ENCODE results near the gene RPL4.
"Not testable (repeated sequence)": the region's sequence is repeated elsewhere in the genome, so short reads cannot be mapped to it uniquely, and the experiment has no call there.

The RPL4 gene

GRCh38 chr15:66502491-66502890, 2.2 kb downstream of the RPL4 start:
- Mint-ChIP-seq H3K9me3 (no peaks in the 10 kb centered on the region), H3K36me3 (peaks cover 16% of the 10 kb centered on the region), H3K27me3 (no peaks in the 10 kb centered on the region), H3K4me1 (peaks cover 24% of the 10 kb centered on the region), H3K4me3 (peak overlapping the region; percentile 100), H3K27ac (peak overlapping the region; percentile 96)
- ATAC-seq (ENCODE audit: low read depth), result no peak
- DNase-seq (ENCODE audit: low spot score in 2 of 2), result no peak

- not testable (repeated sequence) for ATAC-seq (ENCODE audit: low read depth); H3K27me3 Mint-ChIP-seq; H3K4me3 Mint-ChIP-seq; DNase-seq (ENCODE audit: low spot score in 2 of 2); H3K9me3 Mint-ChIP-seq
- peaks cover 16% of the 10 kb centered on the region for H3K36me3 Mint-ChIP-seq
- peak overlapping the region; percentile 56 for H3K27ac Mint-ChIP-seq
- H3K4me1 Mint-ChIP-seq, result peaks cover 21% of the 10 kb centered on the region
These were observed 4.3 kb downstream of the RPL4 start for GRCh38 chr15:66500346-66500745.

GRCh38 chr15:66498501-66499386, 5.9 kb downstream of the RPL4 start:
- no peak for ATAC-seq (ENCODE audit: low read depth)
- H3K36me3 Mint-ChIP-seq, result peaks cover 18% of the 10 kb centered on the region
- H3K27me3 Mint-ChIP-seq, result no peaks in the 10 kb centered on the region
- H3K9me3 Mint-ChIP-seq, result no peaks in the 10 kb centered on the region
- peak overlapping the region; percentile 56 for H3K27ac Mint-ChIP-seq
- no peak overlapping the region for H3K4me3 Mint-ChIP-seq
- H3K4me1 Mint-ChIP-seq, result peaks cover 22% of the 10 kb centered on the region
- DNase-seq (ENCODE audit: low spot score in 2 of 2), result peak; percentile 29 to 45

DNA sequence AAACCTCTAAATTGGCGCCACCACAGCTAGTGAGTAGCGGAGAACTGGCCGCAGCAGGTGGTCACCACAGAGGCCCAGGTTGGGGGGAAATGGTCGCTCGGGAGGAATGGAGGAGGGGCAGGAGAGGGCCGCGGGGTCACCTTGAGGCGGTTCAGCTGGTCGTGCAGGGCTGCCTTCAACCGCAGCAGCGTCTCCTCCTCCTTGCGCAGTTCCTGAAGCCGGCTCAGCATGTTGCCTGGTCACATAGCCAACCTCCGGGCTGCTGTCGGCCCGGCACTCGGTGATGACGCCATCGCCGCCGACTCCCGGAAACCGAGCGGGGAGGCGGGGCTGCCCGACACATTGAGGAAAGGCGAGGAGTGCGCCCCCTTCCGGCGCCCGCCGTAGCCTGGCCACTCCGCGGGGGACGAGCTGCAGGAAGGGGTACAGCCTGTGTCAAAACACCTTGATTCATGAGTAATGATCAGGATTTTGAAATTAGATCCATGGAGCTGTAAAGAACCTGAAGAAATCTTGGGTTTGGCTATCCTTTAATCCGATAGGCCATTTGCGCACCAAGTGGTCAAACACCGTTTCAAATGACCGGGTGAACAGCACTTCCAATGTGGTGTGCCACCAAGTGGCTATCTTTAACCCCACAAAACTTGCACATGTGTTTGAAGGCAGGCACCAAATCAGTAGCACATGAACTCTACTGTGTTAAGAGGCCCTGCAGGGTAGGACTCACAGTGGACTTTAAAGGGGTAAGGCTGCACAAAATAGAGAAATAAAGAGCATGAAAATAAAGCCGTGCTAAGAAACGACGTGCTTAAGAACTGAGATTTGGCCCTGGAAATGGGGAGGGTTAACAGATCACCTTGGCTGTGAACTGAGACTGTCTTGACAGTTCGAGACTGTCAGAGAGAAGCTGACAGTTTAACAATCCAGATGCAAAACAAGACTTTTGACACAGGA, 6.9 kb downstream of the RPL4 start, which contains the start of gene SNAPC5:
Gene SNAPC5 (minus strand): TSS at position 261 of the 954 bp plus-strand sequence. CDS start 31 bp downstream, at position 230.
- H3K27ac Mint-ChIP-seq, result peak within 1 kb of the TSS; percentile 98
- H3K4me3 Mint-ChIP-seq, result peak within 1 kb of the TSS; percentile 98
- ATAC-seq (ENCODE audit: low read depth), result peak; percentile 92
- peaks cover 19% of the 10 kb centered on the region for H3K36me3 Mint-ChIP-seq
- peak; percentile 96 to 99 for DNase-seq (ENCODE audit: low spot score in 2 of 2)
- H3K4me1 Mint-ChIP-seq, result peaks cover 17% of the 10 kb centered on the region
- H3K9me3 Mint-ChIP-seq, result no peaks in the 10 kb centered on the region
- no peaks in the 10 kb centered on the region for H3K27me3 Mint-ChIP-seq

DNA sequence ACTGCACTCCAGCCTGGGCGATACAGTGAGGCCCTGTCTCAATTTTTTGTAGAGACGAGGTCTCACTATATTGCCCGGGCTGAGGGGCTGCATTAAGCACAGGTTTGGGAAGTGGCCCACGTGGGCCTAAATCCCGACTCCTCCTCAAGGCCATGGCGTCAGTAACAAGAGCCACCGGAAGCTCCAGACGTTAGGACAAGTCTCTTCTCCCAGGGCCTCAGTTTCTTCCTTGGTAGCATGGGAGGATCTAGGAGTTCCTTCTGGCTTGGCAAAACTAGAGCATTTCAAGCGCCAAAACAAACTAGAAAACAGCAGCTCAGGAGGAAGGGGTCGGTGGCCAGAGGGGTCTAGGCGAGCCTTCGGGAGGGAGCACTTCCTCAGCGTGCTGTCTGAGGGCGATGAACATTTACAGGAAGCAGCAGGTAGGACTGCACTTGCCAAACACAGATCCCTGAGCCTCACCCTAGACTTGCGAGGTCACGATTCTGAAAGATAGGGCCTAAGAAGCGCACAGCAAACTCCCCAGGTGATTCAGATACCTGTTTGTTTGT, 7.6 kb downstream of the RPL4 start:
- Mint-ChIP-seq H3K9me3 (no peaks in the 10 kb centered on the region), H3K4me1 (peaks cover 17% of the 10 kb centered on the region), H3K36me3 (peaks cover 22% of the 10 kb centered on the region), H3K27ac (peak overlapping the region; percentile 98), H3K27me3 (no peaks in the 10 kb centered on the region), H3K4me3 (peak overlapping the region; percentile 98)
- DNase-seq (ENCODE audit: low spot score in 2 of 2) (no peak), ATAC-seq (ENCODE audit: low read depth) (peak; percentile 28)

GRCh38 chr15:66494262-66494661, 10.4 kb downstream of the RPL4 start:
- H3K9me3 Mint-ChIP-seq, result no peaks in the 10 kb centered on the region
- no peak for DNase-seq (ENCODE audit: low spot score in 2 of 2)
- H3K4me1 Mint-ChIP-seq, result peaks cover 14% of the 10 kb centered on the region
- ATAC-seq (ENCODE audit: low read depth), result no peak
- peak overlapping the region; percentile 21 for H3K27ac Mint-ChIP-seq
- H3K36me3 Mint-ChIP-seq, result peaks cover 15% of the 10 kb centered on the region
- H3K27me3 Mint-ChIP-seq, result no peaks in the 10 kb centered on the region
- H3K4me3 Mint-ChIP-seq, result no peak overlapping the region

GRCh38 chr15:66491846-66492245, 12.8 kb downstream of the RPL4 start:
- Mint-ChIP-seq H3K27me3 (no peaks in the 10 kb centered on the region), H3K9me3 (no peaks in the 10 kb centered on the region), H3K27ac (no peak overlapping the region), H3K36me3 (peaks cover 13% of the 10 kb centered on the region), H3K4me1 (peaks cover 10% of the 10 kb centered on the region), H3K4me3 (no peak overlapping the region)
- ATAC-seq (ENCODE audit: low read depth) (no peak), DNase-seq (ENCODE audit: low spot score in 2 of 2) (no peak)

- Mint-ChIP-seq H3K36me3 (peaks cover 17% of the 10 kb centered on the region), H3K27ac (no peak overlapping the region), H3K9me3 (no peaks in the 10 kb centered on the region), H3K27me3 (no peaks in the 10 kb centered on the region), H3K4me3 (no peak overlapping the region), H3K4me1 (peaks cover 1% of the 10 kb centered on the region)
- ATAC-seq (ENCODE audit: low read depth), result no peak
- DNase-seq (ENCODE audit: low spot score in 2 of 2), result no peak
These were observed 15.4 kb downstream of the RPL4 start for GRCh38 chr15:66489179-66489791.

- Mint-ChIP-seq H3K9me3 (no peaks in the 10 kb centered on the region), H3K4me3 (no peak overlapping the region), H3K27ac (no peak overlapping the region), H3K4me1 (no peaks in the 10 kb centered on the region), H3K36me3 (peaks cover 15% of the 10 kb centered on the region), H3K27me3 (no peaks in the 10 kb centered on the region)
- ATAC-seq (ENCODE audit: low read depth), result no peak
- no peak for DNase-seq (ENCODE audit: low spot score in 2 of 2)
These were observed 16.1 kb downstream of the RPL4 start for GRCh38 chr15:66488525-66488924.

DNA sequence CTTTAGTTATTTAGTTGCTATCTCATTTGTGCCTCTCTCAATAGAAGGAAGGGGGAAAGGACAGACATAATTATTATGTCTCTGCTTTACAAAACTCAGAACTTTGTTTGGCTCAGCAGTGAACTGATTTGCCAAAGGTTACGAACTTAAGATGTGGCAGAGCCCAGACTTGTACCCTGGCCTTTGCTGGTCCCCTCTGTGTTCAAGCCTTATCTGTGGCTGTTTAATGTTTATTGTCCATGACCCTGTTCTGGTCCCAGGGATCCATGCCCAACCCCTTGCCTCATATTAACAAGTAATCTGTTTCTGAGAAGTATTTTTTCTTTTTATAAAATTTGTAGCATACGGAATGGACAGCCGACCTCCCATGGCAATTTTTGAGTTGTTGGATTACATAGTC, 17.8 kb downstream of the RPL4 start:
- Mint-ChIP-seq H3K4me3 (no peak overlapping the region), H3K27me3 (no peaks in the 10 kb centered on the region), H3K4me1 (no peaks in the 10 kb centered on the region), H3K36me3 (peaks cover 21% of the 10 kb centered on the region), H3K9me3 (no peaks in the 10 kb centered on the region), H3K27ac (peak overlapping the region; percentile 63)
- no peak for ATAC-seq (ENCODE audit: low read depth)
- DNase-seq (ENCODE audit: low spot score in 2 of 2), result no peak

DNA sequence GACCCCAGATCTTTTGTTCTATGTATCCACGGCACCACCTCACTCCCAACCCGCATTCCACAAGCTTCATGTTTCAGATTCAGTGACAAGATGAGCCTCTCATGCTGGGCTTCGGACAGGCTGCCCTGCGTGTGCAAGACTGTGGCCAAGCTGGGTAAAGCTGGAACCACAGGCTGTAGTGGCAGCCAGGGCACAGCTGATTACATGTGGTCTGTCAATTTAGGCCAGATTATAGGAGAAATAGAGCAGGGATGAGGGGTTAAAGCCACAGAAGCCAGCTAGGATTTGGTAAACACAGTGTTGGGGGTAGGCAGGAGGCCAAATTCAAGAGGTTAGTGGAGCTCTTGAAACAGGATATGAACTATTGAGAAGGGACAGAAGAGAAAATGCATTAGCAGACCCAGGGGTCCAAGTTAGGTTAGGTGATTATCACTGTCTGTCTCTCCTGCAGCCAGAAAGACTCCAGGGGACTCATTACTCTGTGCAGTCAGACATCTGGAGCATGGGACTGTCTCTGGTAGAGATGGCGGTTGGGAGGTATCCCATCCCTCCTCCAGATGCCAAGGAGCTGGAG, 20.0 kb downstream of the RPL4 start:
- Mint-ChIP-seq H3K4me3 (no peak overlapping the region), H3K9me3 (no peaks in the 10 kb centered on the region), H3K27ac (no peak overlapping the region), H3K4me1 (no peaks in the 10 kb centered on the region), H3K36me3 (peaks cover 28% of the 10 kb centered on the region), H3K27me3 (no peaks in the 10 kb centered on the region)
- ATAC-seq (ENCODE audit: low read depth), result no peak
- DNase-seq (ENCODE audit: low spot score in 2 of 2), result no peak

DNA sequence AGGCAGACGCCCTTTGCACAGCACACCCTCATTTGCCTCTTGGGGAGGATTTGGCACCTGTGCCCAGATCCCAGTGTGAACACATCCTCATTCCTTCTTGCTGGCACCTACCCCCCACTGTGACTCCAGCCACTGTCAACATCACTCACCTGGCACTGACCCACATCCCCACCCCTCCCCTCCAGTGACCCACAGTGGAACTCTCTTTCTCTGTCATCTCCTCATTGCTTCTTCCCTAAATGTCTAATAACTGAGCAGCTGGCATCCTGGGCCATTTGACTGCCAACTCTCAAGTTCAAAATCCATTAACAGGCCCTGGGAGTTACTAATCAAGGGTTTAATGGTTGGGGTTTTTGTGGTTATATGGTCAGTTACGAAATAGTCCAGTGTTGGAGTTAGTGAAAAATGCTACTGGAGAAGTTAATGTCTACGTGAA, 21.5 kb downstream of the RPL4 start:
- no peaks in the 10 kb centered on the region for H3K9me3 Mint-ChIP-seq
- DNase-seq (ENCODE audit: low spot score in 2 of 2) (no peak), ATAC-seq (ENCODE audit: low read depth) (no peak)
- H3K4me3 Mint-ChIP-seq, result no peak overlapping the region
- peak overlapping the region; percentile 12 for H3K27ac Mint-ChIP-seq
- H3K4me1 Mint-ChIP-seq, result peaks cover 4% of the 10 kb centered on the region
- peaks cover 29% of the 10 kb centered on the region for H3K36me3 Mint-ChIP-seq
- no peaks in the 10 kb centered on the region for H3K27me3 Mint-ChIP-seq

DNA sequence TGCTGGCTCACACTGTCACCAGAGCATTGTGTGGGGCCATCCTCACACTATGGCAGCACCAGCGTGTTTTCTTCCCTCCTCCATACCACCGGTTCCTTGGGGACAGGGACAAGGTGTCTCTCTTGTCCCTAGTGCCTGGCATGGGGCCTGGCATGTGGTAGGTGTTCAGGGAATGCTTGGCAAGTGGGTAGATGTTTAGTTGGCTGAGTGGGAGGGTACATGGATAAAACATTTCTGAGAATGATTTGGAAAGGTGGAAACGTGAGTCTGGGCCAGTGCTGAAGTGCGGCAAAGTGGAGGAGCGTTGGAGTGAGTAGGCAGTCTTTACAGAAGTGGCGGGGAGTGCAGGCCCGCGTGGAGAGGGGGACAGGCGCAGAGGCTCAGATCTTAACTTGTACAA, 22.1 kb downstream of the RPL4 start:
- Mint-ChIP-seq H3K4me3 (no peak overlapping the region), H3K36me3 (peaks cover 29% of the 10 kb centered on the region), H3K27ac (peak overlapping the region; percentile 12), H3K27me3 (no peaks in the 10 kb centered on the region), H3K9me3 (no peaks in the 10 kb centered on the region), H3K4me1 (peaks cover 4% of the 10 kb centered on the region)
- DNase-seq (ENCODE audit: low spot score in 2 of 2), result no peak
- no peak for ATAC-seq (ENCODE audit: low read depth)
